HUDEP-2 (cell line): Measurements from ENCODE around the gene CCL4.
"Not testable (repeated sequence)": the region's sequence is repeated elsewhere in the genome, so short reads cannot be mapped to it uniquely, and the experiment has no call there.

Source experiments
- DNase-seq, 76 experiments: peaks; one replicate each; lab custom pipeline; 2025; ENCODE audit not compliant: unreplicated experiment in 76 of 76; lab: John Stamatoyannopoulos, UW

CCL4 gene

GRCh38 chr17:36115649-36115977, 12.0 kb downstream of the CCL4 start:
- DNase-seq = not testable (repeated sequence)

- DNase-seq = no peak
Observed at GRCh38 chr17:36117505-36118382, 14.1 kb downstream of the CCL4 start.

GRCh38 chr17:36118477-36119353, 15.1 kb downstream of the CCL4 start:
- DNase-seq = no peak

- no peak for DNase-seq
Observed at GRCh38 chr17:36120221-36120620, 16.6 kb downstream of the CCL4 start.

GRCh38 chr17:36121099-36121498, 17.5 kb downstream of the CCL4 start:
- DNase-seq = not testable (repeated sequence)

GRCh38 chr17:36123431-36123830, 19.8 kb downstream of the CCL4 start:
- no peak for DNase-seq

- peak in 15 of 76 experiments; percentile 3 to 56 (median 14) for DNase-seq
Observed at GRCh38 chr17:36124879-36125824, 21.5 kb downstream of the CCL4 start.

- DNase-seq = no peak
Observed at GRCh38 chr17:36127199-36127893, 23.7 kb downstream of the CCL4 start.

- DNase-seq = no peak
Observed at GRCh38 chr17:36127911-36128310, 24.3 kb downstream of the CCL4 start.

- no peak for DNase-seq
Observed at GRCh38 chr17:36128411-36128978, 24.9 kb downstream of the CCL4 start.

GRCh38 chr17:36129616-36130015, 26.0 kb downstream of the CCL4 start:
- DNase-seq = no peak

- no peak for DNase-seq
Observed at GRCh38 chr17:36130346-36130745, 26.7 kb downstream of the CCL4 start.

GRCh38 chr17:36131421-36131820, 27.8 kb downstream of the CCL4 start:
- DNase-seq = no peak

- DNase-seq = no peak
Observed at GRCh38 chr17:36131931-36132330, 28.3 kb downstream of the CCL4 start.

GRCh38 chr17:36132421-36132831, 28.8 kb downstream of the CCL4 start:
- DNase-seq = no peak

- no peak for DNase-seq
Observed at GRCh38 chr17:36133602-36134236, 30.1 kb downstream of the CCL4 start.

- DNase-seq = no peak
Observed at GRCh38 chr17:36135465-36135864, 31.8 kb downstream of the CCL4 start.

GRCh38 chr17:36136036-36136435, 32.4 kb downstream of the CCL4 start:
- DNase-seq = no peak

- DNase-seq = no peak
Observed at GRCh38 chr17:36136439-36136838, 32.8 kb downstream of the CCL4 start.
